Prostate gland (tissue), 2 donors: Measurements from ENCODE around the gene ZHX3. TPM values are rescaled to one million over a fixed set of nuclear protein-coding genes. Genes with fewer than 3 reads are reported as not detected.

ENCODE experiments used
- DNase-seq: peaks from one replicate; pipeline ENCODE4 v3.0.0-alpha.2; 2019; ENCODE audit warnings: low spot score
- H3K27ac ChIP-seq, 2 donors: fragments of 200-600 bp; sonication (generic); 2 replicates each; pipeline ENCODE4 v1.5.1; 2017 to 2019
- H3K27me3 ChIP-seq: fragments of 200-600 bp; sonication (generic); replicated peaks from 2 replicates; pipeline ENCODE4 v1.5.1; 2019; ENCODE audit not compliant: insufficient read depth
- H3K36me3 ChIP-seq, 2 donors: fragments of 200-600 bp; sonication (generic); 1 replicate in 1 of 2; 2 replicates in 1 of 2; pipeline versions ENCODE4 v1.5.1 to v1.8.1; 2017 to 2019
- H3K4me1 ChIP-seq: fragments of 200-600 bp; sonication (generic); replicated peaks from 2 replicates; pipeline ENCODE4 v1.5.1; 2019
- H3K4me3 ChIP-seq, 2 donors: fragments of 200-600 bp; sonication (generic); 2 replicates each; pipeline ENCODE4 v1.5.1; 2017 to 2019
- H3K9me3 ChIP-seq: fragments of 200-600 bp; sonication (generic); 2 replicates; pipeline ENCODE4 v1.5.1; 2017
- CTCF ChIP-seq, 4 experiments: fragments of 200-600 bp in 2 of 4; fragments of 450-650 bp in 2 of 4; sonication (generic) in 2 of 4; IDR thresholded peaks; 1 replicate in 3 of 4; 2 replicates in 1 of 4; pipeline ENCODE4 v1.5.1; 2016 to 2019; ENCODE audit warnings: antibody characterized with exemption in 4 of 4, mild to moderate bottlenecking in 2 of 4, moderate library complexity in 2 of 4
- POLR2A ChIP-seq: fragments of 450-650 bp; IDR thresholded peaks from one replicate; pipeline ENCODE4 v1.6.1; 2016; ENCODE audit warnings: antibody characterized with exemption, mild to moderate bottlenecking
- POLR2AphosphoS5 ChIP-seq: sonication (generic); formaldehyde crosslinking; IDR thresholded peaks from one replicate; pipeline ENCODE4 v1.6.1; 2017; ENCODE audit warnings: antibody characterized with exemption
- WGBS: methylation state at CpG from one replicate; pipeline ENCODE4 v1.1.5; 2018; 5-methylcytosine and 5-hydroxymethylcytosine counted together
- intact Hi-C: fragments of 100-400 bp; cut with DNase I; formaldehyde crosslinking; loops from one replicate; pipeline ENCODE4 v1.14.2; 2022
- total RNA-seq, 2 donors: library from RNA; depleted of rRNA; stranded (reverse); fragments of >200 nt; gene quantifications; one replicate each; pipeline ENCODE4 v1.1.0, GENCODE V29; 2016

The ZHX3 gene
- total RNA-seq, 2 donors from 2014 or later = 24.9 to 42.6 TPM

GRCh38 chr20:41232973-41233926 lies 84.3 kb downstream of the ZHX3 start:
- no peak overlapping the region for H3K4me3 ChIP-seq
- H3K9me3 ChIP-seq = no peaks in the 10 kb centered on the region
- no peak for TF ChIP-seq POLR2AphosphoS5
- no peak for TF ChIP-seq CTCF (IDR thresholded peaks at IDR 0.05)
- no peak for TF ChIP-seq POLR2A
- H3K4me1 ChIP-seq = no peaks in the 10 kb centered on the region
- intact Hi-C loops = loop anchor here (2.0 to 5.0 kb wide), 2 partner anchors 60 to 99 kb away; no protein-coding TSS in a partner anchor
- H3K27me3 ChIP-seq = no peaks in the 10 kb centered on the region
- DNase-seq = peak; percentile 31
- 81% methylated on average over 6 of the region's 6 CpGs for WGBS
- H3K27ac ChIP-seq = peak overlapping the region; percentile 4 to 26
- H3K36me3 ChIP-seq = no peaks in the 10 kb centered on the region

GRCh38 chr20:41231136-41231535 lies 86.4 kb downstream of the ZHX3 start:
- H3K27ac ChIP-seq = no peak overlapping the region
- WGBS = 70% methylated on average over 1 of the region's 1 CpG
- H3K4me1 ChIP-seq = no peaks in the 10 kb centered on the region
- no peaks in the 10 kb centered on the region for H3K9me3 ChIP-seq
- DNase-seq = no peak
- intact Hi-C loops = loop anchor here (5.0 kb wide), 1 partner anchor 101 kb away; no protein-coding TSS in a partner anchor
- H3K27me3 ChIP-seq = no peaks in the 10 kb centered on the region
- H3K36me3 ChIP-seq = no peaks in the 10 kb centered on the region
- H3K4me3 ChIP-seq = no peak overlapping the region
- TF ChIP-seq POLR2A = no peak
- TF ChIP-seq POLR2AphosphoS5 = no peak
- no peak for TF ChIP-seq CTCF (IDR thresholded peaks at IDR 0.05)

GRCh38 chr20:41230136-41230535 lies 87.4 kb downstream of the ZHX3 start:
- no peak for DNase-seq
- no peak for TF ChIP-seq POLR2A
- no peak for TF ChIP-seq POLR2AphosphoS5
- no peak for TF ChIP-seq CTCF (IDR thresholded peaks at IDR 0.05)
- H3K4me3 ChIP-seq = no peak overlapping the region
- no peaks in the 10 kb centered on the region for H3K36me3 ChIP-seq
- intact Hi-C loops = loop anchor here (5.0 kb wide), 1 partner anchor 102 kb away; no protein-coding TSS in a partner anchor
- no peaks in the 10 kb centered on the region for H3K4me1 ChIP-seq
- H3K9me3 ChIP-seq = no peaks in the 10 kb centered on the region
- no peaks in the 10 kb centered on the region for H3K27me3 ChIP-seq
- WGBS = 83% methylated on average over 3 of the region's 3 CpGs
- no peak overlapping the region for H3K27ac ChIP-seq

- no peak for DNase-seq
- TF ChIP-seq POLR2A (no peak), CTCF (IDR thresholded peaks at IDR 0.05) (no peak), POLR2AphosphoS5 (no peak)
- Histone ChIP-seq H3K27me3 (no peaks in the 10 kb centered on the region), H3K27ac (no peak overlapping the region), H3K36me3 (no peaks in the 10 kb centered on the region), H3K4me1 (no peaks in the 10 kb centered on the region), H3K9me3 (no peaks in the 10 kb centered on the region), H3K4me3 (no peak overlapping the region)
- intact Hi-C loops = no loop called here
Measured at GRCh38 chr20:41229259-41229658, 88.3 kb downstream of the ZHX3 start.

- no peak for DNase-seq
- Histone ChIP-seq H3K4me1 (no peaks in the 10 kb centered on the region), H3K27ac (no peak overlapping the region), H3K27me3 (no peaks in the 10 kb centered on the region), H3K36me3 (no peaks in the 10 kb centered on the region), H3K4me3 (no peak overlapping the region), H3K9me3 (no peaks in the 10 kb centered on the region)
- TF ChIP-seq POLR2A = no peak
- intact Hi-C loops = no loop called here
Measured at GRCh38 chr20:41228858-41229257, 88.7 kb downstream of the ZHX3 start.
